HG03175 (cell line): ENCODE data around the gene ACAT1.
A peak's percentile ranks its signal among the peaks of the same experiment; 100 is the strongest.
"Not testable (repeated sequence)": the region's sequence is repeated elsewhere in the genome, so short reads cannot be mapped to it uniquely, and the experiment has no call there.

Experiments used
- ATAC-seq: cut with Tn5 transposase; IDR thresholded peaks from one replicate; pipeline ENCODE4 v1.9.1; 2021; ENCODE audit warnings: mild to moderate bottlenecking, moderate library complexity; ENCODE audit not compliant: unreplicated experiment

ACAT1 gene

GRCh38 chr11:108121274-108122155 is at the start of gene ACAT1:
Gene ACAT1, plus strand, starts transcription at chr11:108121567. Its CDS starts 40 bp downstream, at chr11:108121607.
- peak; percentile 98 for ATAC-seq

- no peak for ATAC-seq
Measured at GRCh38 chr11:108084811-108085210, 36.6 kb upstream of the ACAT1 start.

- ATAC-seq = no peak
Measured at GRCh38 chr11:108085672-108086071, 35.7 kb upstream of the ACAT1 start.

- ATAC-seq = no peak
Measured at GRCh38 chr11:108092134-108092533, 29.2 kb upstream of the ACAT1 start.

- no peak for ATAC-seq
Measured at GRCh38 chr11:108093128-108093904, 28.1 kb upstream of the ACAT1 start.

- no peak for ATAC-seq
Measured at GRCh38 chr11:108097179-108097578, 24.2 kb upstream of the ACAT1 start.

GRCh38 chr11:108101090-108101775 is 20.1 kb upstream of the ACAT1 start:
- ATAC-seq = no peak

- ATAC-seq = no peak
Measured at GRCh38 chr11:108111126-108111525, 10.2 kb upstream of the ACAT1 start.

GRCh38 chr11:108112057-108112456 is 9.3 kb upstream of the ACAT1 start:
- no peak for ATAC-seq

- no peak for ATAC-seq
Measured at GRCh38 chr11:108115500-108116140, 5.7 kb upstream of the ACAT1 start.

- ATAC-seq = no peak
Measured at GRCh38 chr11:108117746-108118371, 3.5 kb upstream of the ACAT1 start.

GRCh38 chr11:108120936-108121273 is 462 bp upstream of the ACAT1 start:
- ATAC-seq = not testable (repeated sequence)

- no peak for ATAC-seq
Measured at GRCh38 chr11:108122166-108122628, 830 bp downstream of the ACAT1 start.

GRCh38 chr11:108125096-108125495 is 3.7 kb downstream of the ACAT1 start:
- ATAC-seq = no peak

- no peak for ATAC-seq
Measured at GRCh38 chr11:108128772-108129171, 7.4 kb downstream of the ACAT1 start.

GRCh38 chr11:108131993-108132392 is 10.6 kb downstream of the ACAT1 start:
- no peak for ATAC-seq

- ATAC-seq = not testable (repeated sequence)
Measured at GRCh38 chr11:108132993-108133538, 11.7 kb downstream of the ACAT1 start.

GRCh38 chr11:108135845-108136544 is 14.6 kb downstream of the ACAT1 start:
- ATAC-seq = peak; percentile 55

GRCh38 chr11:108137212-108137611 is 15.8 kb downstream of the ACAT1 start:
- no peak for ATAC-seq
